GM10248 (cell line): ENCODE results near the gene OLAH.

Experiments used
- CTCF ChIA-PET: fragments of 300-600 bp; sonication (Branson Sonifier 250); formaldehyde crosslinking; extraction: SDS; loops from one replicate; lab custom pipeline; 2021; ENCODE audit warnings: antibody characterized with exemption; lab: Yijun Ruan, JAX
- POLR2A ChIA-PET: fragments of 350-650 bp; sonication (Branson Sonifier 250); formaldehyde crosslinking; extraction: SDS; loops from one replicate; lab custom pipeline; 2020; ENCODE audit warnings: antibody characterized with exemption; lab: Yijun Ruan, JAX
- DNase-seq: peaks from one replicate; pipeline ENCODE4 v3.0.0; 2012; ENCODE audit errors: extremely low spot score
- TF ChIP-seq, protein P1 (sequence below): IDR thresholded peaks from 2 replicates; pipeline ENCODE4 v1.5.1; 2012; ENCODE audit warnings: mild to moderate bottlenecking, low read depth; ENCODE audit errors: extremely low read depth, missing control alignments, control extremely low read depth

Gene OLAH

DNA sequence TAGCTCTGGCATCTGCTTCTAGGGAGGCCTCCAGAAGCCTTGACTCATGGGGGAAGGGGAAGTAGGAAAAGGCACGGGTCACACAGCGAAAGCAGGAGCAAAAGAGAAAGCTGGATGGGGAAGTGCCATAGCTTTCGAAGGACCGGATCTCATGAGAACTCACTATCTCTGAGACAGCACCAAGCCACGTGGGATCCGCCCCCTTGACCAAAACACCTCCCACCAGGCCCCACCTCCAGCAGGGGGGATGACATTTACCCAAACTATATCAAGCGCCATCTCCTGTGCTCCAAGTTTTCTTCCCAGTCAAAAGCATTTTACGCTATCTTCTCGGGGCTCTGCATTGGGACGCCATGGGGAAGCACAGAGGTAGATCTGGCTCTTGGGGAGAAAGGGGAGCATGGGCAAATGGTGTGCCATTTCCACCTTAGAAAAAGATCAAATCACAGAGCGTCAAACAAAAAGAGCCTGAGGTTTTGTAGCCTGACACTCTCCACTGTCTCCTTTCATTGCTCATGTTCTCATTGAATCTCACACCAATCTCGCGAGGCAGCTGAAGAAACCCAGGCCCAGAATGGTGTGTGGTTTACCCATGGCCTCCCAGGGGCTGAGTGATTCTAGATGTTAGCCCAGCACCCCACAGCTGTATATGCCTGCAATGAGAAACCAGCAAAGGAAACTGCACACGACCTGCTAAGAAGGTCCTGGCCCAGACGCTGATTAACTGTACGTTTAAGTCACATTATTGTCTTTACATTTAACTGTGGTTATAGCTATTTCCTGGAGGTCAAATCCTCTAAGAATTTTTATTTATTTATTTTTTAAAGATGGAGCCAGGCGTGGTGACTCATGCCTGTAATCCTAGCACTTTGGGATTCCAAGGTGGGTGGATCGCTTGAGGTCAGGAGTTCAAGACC, 8.1 kb upstream of the OLAH start:
- no peak for DNase-seq
- ChIA-PET CTCF (interaction anchor here (1.4 kb wide), 1 partner anchor 21 kb away, joined by 3 read pairs; no protein-coding TSS in a partner anchor), POLR2A (no interaction called here)
- TF ChIP-seq, protein P1, sequence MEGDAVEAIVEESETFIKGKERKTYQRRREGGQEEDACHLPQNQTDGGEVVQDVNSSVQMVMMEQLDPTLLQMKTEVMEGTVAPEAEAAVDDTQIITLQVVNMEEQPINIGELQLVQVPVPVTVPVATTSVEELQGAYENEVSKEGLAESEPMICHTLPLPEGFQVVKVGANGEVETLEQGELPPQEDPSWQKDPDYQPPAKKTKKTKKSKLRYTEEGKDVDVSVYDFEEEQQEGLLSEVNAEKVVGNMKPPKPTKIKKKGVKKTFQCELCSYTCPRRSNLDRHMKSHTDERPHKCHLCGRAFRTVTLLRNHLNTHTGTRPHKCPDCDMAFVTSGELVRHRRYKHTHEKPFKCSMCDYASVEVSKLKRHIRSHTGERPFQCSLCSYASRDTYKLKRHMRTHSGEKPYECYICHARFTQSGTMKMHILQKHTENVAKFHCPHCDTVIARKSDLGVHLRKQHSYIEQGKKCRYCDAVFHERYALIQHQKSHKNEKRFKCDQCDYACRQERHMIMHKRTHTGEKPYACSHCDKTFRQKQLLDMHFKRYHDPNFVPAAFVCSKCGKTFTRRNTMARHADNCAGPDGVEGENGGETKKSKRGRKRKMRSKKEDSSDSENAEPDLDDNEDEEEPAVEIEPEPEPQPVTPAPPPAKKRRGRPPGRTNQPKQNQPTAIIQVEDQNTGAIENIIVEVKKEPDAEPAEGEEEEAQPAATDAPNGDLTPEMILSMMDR = no peak

DNA sequence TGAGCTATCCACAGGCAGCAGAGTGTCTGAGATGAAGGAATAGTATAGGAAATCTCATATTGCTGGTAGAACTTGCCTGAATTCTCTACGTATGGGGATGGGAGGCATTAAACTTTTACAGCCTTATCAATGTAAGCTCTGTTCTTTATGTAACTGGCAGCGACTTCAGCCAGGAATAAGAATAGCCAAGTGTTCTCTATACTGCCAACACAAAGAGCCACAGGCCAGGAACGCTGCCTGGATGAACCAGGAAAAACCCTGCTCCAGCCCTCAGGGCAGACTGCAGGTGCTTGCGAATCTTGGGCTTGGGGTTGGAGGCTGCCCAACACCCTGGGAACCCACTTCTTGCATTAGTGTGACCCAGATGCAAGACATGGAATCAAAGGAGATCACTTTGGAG, 6.1 kb upstream of the OLAH start:
- CTCF ChIA-PET = no interaction called here
- POLR2A ChIA-PET = no interaction called here
- DNase-seq = no peak
- TF ChIP-seq, protein P1 = no peak

DNA sequence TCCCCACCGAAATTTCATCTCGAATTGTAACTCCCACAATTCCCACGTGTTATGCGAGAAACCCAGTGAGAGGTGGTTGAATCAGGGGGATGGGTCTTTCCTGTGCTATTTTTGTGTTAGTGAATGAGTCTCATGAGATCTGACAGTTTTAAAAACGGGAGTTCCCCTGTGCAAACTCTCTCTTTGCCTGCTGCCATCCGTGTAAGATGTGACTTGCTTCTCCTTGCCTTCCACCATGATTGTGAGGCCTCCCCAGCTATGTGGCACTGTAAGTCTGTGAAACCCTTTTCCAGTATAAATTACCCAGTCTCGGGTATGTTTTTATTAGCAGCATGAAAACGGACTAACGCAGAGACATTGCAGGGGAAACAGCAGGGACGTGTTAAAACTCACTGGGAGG, 5.3 kb upstream of the OLAH start:
- TF ChIP-seq, protein P1 = no peak
- CTCF ChIA-PET = interaction anchor here (1.8 kb wide), 1 partner anchor 11 kb away, joined by 5 read pairs; no protein-coding TSS in a partner anchor

DNA sequence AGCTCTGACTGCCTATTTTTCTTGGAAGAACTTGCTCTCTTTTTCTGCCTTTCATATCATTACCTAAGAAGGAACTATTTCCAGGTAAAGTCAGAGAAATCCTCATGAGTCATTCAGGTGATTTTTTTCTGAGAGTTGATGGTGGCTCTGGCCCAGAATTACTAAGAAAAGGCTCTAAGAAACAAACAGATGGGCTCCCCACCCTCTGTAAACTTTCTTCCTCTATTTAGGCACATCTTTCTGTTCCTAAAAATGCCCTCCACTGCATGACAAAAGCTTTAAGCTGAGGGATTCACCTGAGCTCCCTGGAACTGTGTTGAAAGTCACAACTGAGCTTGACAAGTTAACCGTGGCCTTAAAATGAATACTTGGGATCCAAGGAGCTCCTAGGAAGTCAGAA, 1.6 kb downstream of the OLAH start:
- CTCF ChIA-PET = no interaction called here
- no peak for DNase-seq
- TF ChIP-seq, protein P1 = no peak
- POLR2A ChIA-PET = no interaction called here

More for the DNA sequence above, 5.3 kb upstream of the OLAH start:
- POLR2A ChIA-PET = no interaction called here
- no peak for DNase-seq

DNA sequence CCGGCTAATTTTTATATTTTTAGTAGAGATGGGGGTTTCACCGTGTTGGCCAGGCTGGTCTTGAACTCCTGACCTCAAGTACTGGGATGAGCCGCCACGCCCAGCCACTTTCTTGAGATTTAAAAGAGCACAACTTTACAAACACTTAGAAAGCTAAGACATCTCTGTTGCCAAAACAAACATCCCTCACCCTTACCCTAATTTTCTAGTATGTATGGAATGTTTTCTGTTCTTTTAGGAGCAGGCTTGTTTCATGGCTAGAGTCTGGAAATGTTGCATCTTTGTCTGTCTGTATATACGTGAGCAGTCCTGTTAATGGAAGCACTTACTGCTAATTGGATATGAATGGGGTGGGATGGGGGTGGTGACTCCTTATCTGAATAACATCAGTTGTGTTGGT, 2.9 kb downstream of the OLAH start:
- ChIA-PET POLR2A (no interaction called here), CTCF (no interaction called here)
- no peak for DNase-seq
- TF ChIP-seq, protein P1 = no peak

DNA sequence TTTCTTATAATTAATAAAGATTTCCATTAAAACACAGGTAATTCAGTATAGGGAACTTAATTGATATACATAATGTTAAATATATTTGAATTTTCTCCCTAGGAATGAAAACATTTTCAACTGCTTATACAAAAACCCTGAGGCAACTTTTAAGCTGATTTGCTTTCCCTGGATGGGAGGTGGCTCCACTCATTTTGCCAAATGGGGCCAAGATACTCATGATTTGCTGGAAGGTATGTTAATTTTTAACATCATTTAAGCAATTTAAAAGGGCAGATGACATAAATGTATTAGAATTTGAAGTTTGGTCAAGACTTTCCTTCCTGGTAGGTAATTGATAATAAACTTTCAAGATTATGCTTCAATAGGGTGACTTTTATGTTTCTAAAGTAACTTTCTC, 5.8 kb downstream of the OLAH start:
- CTCF ChIA-PET = interaction anchor here (1.0 kb wide), 1 partner anchor 11 kb away, joined by 5 read pairs; no protein-coding TSS in a partner anchor
- DNase-seq = no peak
- TF ChIP-seq, protein P1 = no peak
- POLR2A ChIA-PET = no interaction called here
